OCI-LY1 (cell line): ENCODE results near the gene SLAMF9.

Experiments
- CTCF ChIP-seq: fragments of 200-600 bp; sonication (generic), shearing (Covaris generic); IDR thresholded peaks from 2 replicates; pipeline ENCODE4 v1.5.1; 2017; ENCODE audit warnings: mild to moderate bottlenecking, antibody characterized with exemption, low read length, moderate library complexity, mixed read lengths
- EZH2 ChIP-seq: fragments of 200-600 bp; sonication (generic), shearing (Covaris generic); IDR thresholded peaks from 2 replicates; pipeline ENCODE4 v1.8.0; 2017; ENCODE audit warnings: borderline replicate concordance, mixed run types, mild to moderate bottlenecking, antibody characterized with exemption, low read length, moderate library complexity, mixed read lengths

GRCh38 chr1:159965263-159965662 lies 11.2 kb upstream of the SLAMF9 start:
- TF ChIP-seq CTCF: no peak
- TF ChIP-seq EZH2: no peak
